Epidermal melanocyte (primary cell): ENCODE results near the gene TEX38.
"Not testable (repeated sequence)": the region's sequence is repeated elsewhere in the genome, so short reads cannot be mapped to it uniquely, and the experiment has no call there.

Experiments
- DNase-seq: peaks from one replicate; pipeline ENCODE4 v3.0.0; 2011; ENCODE audit warnings: low spot score; ENCODE audit not compliant: insufficient read length

Gene TEX38

DNA sequence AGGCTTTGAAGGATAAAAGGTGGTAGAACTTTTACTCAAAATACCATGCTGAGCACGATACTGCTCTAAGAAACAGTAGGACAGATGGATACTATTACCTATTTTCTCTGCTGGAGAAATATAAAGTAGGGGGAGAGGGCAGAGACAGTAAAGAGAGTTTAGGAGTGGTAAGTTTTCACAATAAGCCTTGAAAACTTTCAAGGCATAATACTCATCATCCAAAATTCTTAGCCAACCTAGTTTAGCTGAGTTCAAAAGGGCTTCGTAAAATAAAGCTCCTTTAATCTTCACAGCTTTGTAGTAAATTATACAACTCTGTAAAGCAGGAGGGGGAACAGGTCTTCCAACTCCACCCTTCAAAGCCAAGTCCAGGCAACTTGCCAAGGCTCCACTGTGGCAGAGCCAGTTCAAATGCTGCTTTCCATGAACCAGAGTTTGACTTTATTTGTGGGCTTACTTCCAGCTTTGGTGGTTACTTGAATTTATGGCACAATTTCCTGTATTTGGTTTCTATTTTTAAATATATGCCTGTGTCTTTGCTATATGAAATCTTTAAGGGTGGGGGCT lies 15.5 kb downstream of the TEX38 start:
- no peak for DNase-seq

DNA sequence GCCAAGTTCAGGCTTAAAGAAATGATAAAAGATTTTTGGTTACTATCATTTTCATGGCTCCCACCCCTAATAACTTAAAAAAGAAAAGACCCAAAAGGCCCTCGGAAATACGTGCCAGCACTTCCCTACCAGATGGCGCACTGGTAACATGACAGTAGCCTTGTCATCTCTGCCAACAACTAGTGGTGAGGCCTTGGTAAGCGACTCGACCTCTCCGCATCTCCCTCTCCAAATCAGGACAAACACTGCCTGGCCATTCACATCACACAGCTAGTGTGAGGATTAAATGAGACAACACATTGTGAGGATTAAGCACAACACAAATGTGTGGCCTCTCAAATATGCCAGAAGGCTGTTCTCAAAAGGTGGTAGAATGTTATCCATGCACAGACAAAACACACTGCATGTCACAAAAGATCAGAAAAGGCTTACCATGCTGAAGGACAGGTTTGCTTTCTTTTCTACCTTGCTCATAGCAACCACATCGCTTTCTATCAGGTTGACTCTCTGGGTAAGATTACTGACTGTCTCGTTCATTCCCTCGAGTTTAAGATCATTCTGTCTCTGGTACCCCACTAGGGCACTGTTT lies 16.4 kb downstream of the TEX38 start:
- DNase-seq: no peak

DNA sequence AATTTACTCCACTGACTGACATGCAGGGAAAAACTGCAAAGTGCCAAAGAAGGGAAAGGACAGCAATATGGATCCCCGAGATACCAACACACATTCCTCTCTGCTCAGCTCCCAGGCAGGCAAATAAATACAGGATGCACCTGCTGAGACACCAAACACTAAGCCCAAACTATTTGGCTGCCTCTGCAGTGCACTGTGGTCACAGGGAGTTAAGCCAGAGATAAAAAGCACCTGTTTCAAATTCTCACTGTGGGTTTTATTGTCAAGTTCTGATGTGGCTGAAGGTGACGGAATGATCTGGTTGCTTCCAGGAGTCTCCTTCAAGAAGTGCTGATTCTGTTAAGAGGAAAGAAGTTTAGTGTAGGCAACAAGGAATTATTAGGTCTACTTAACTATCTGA lies 17.7 kb downstream of the TEX38 start:
- no peak for DNase-seq

- no peak for DNase-seq
Measured at GRCh38 chr1:46689897-46690296, 18.2 kb downstream of the TEX38 start.

GRCh38 chr1:46690931-46691421 lies 19.3 kb downstream of the TEX38 start:
- DNase-seq: no peak

DNA sequence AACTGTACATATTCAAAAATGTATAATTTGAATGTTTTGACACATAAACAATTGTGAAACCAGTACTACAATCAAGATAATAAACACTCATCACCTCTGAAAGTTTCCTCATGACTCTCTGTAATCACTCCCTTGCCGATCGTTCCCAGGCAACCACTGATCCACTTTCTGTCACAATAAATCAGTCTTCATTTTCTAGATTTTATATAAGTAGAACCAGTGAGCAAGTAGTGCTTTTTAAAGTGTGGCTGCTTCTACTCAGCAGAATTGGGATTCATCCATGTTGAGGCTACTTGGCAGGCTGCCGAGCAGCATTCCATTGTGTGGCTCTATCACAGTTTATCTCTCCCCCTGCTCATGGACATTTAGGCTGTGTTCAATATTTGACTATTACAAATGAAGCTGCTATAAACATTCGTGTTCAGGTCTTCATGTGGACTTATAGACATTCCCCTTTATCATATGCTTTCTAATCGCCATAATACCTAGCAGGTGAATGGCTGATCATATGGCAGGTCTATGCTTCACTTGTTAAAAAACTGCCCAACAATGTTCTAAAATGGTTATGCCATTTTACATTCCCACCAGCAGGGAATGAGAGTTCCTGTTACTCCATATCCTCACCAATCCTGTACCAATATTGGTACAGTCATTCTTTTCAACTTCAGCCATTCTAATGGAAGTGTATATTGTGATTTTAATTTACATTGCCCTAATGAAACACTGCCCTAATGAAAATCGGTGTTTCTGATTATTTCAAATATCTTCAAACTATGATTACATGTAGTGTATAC lies 20.5 kb downstream of the TEX38 start:
- DNase-seq: no peak

GRCh38 chr1:46692811-46693770 lies 21.4 kb downstream of the TEX38 start:
- DNase-seq: no peak

DNA sequence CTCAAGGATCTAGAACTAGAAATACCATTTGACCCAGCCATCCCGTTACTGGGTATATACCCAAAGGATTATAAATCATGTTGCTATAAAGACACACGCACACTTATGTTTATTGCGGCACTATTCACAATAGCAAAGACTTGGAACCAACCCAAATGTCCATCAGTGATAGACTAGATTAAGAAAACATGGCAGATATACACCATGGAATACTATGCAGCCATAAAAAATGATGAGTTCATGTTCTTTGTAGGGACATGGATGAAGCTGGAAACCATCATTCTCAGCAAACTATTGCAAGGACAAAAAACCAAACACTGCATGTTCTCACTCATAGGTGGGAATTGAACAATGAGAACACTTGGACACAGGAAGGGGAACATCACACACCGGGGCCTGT lies 23.0 kb downstream of the TEX38 start:
- not testable (repeated sequence) for DNase-seq

DNA sequence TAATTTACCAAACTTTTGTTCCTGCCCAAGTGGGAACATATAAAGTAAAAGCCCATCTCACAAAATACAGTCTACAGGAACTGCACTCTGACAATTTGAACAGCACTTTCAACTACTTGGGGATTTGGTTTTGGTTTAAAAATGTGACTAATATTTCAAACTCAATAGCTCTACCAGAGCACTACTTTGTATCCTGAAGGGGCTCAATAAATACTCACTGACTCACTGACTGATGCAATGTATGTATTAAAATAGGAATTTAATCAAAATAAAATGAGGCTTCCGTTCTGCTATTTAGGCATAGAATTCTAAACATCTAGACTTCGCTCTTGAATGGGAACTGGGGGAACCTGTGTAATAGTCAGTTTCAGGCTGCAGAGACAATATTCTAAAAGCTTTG lies 25.4 kb downstream of the TEX38 start:
- DNase-seq: no peak

GRCh38 chr1:46699666-46700065 lies 28.0 kb downstream of the TEX38 start:
- DNase-seq: no peak

DNA sequence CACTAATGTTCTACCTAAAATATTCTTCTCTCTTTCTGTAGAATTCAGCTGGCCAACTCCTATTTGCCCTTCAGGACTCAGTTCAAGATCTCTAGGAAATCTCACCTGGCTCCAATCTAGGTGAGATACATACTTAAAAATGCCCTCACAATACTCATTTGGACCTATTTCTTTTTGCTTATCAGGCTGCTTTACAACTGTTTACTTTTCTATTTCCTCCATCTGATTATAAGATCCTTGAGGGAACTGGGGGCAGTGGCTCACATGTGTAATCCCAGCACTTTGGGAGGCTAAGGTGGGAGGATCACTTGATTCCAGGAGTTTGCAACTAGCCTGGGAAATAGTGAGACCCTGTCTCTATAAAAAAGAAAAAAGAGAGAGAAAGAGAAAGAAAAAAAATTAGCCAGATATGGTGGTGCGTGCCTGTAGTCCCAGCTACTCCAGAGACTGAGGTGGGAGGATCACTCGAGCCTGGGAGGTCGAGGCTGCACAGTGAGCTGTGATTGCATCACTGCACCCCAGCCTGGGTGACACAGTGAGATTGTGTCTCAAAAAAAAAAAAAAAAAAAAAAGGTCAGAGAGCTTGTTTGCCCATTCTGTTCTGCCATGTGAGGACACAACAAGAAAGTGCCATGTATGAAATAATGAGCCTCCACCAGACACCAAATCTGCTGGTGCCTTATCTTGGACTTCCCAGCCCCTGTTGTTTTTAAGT lies 32.4 kb downstream of the TEX38 start:
- no peak for DNase-seq

GRCh38 chr1:46705408-46705807 lies 33.8 kb downstream of the TEX38 start:
- DNase-seq: no peak

DNA sequence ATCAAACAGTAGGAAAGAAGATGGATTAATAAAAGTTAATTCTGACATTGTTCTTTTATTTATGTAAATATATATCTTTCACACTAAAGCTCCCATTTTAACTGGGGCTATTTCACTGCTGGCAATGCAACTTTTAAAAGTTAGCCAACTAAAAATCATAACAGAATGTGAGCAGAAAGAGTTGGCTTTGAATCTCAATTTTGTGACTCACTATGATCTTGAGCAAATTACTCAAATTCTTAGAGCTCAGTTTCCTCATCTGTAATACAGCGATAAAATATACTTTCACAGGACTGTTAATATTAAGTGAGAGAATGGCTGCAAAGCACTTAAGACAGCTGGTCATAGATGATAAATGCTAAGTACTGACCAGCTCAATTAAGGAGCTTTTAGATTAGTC lies 36.5 kb downstream of the TEX38 start:
- no peak for DNase-seq

DNA sequence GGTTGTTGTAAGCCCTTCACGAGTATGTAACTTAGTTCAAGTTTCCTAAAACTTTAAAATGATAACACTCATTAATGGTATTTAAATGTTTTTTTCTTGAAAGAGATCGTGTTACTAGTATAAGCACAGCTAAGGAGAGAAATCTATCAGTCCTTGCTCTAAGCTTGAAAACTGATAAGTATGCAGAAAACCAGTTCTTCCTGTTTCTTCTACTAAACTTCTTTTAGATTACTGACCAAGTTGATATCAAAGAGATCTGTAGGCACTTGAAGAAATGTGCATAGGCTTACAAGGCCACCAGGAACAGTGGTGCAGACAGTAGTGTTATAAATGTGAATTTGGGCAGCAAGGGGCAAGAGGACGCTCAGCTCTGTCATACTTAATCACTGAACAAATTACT lies 43.3 kb downstream of the TEX38 start:
- no peak for DNase-seq

GRCh38 chr1:46717654-46718053 lies 46.0 kb downstream of the TEX38 start:
- DNase-seq: no peak

- no peak for DNase-seq
Measured at GRCh38 chr1:46718340-46718726, 46.7 kb downstream of the TEX38 start.

GRCh38 chr1:46718727-46719622 lies 47.3 kb downstream of the TEX38 start, which contains the start of gene EFCAB14:
TSS of gene EFCAB14 (minus strand) at chr1:46719114. CDS start at chr1:46718087, 1,027 bp downstream.
- DNase-seq: peak; percentile 81

DNA sequence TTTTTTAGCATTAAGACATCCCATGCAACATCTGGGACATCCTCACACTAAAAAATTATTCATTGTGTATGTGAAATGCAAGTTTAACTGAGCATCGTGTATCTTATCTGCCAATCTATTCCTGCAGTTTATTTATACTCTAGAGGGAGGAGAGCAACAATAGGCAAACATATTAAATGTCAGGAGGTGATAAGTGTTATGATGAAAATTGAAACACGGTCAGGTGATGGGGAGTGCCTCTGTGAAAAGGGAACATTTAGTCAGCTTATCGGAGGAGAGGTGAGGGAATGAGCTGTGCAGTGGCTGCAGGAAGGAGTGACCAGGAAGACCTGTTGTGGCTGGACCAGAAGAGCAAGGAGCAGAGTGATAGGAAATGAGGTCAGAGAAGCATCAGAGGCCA lies 48.0 kb downstream of the TEX38 start:
- no peak for DNase-seq

DNA sequence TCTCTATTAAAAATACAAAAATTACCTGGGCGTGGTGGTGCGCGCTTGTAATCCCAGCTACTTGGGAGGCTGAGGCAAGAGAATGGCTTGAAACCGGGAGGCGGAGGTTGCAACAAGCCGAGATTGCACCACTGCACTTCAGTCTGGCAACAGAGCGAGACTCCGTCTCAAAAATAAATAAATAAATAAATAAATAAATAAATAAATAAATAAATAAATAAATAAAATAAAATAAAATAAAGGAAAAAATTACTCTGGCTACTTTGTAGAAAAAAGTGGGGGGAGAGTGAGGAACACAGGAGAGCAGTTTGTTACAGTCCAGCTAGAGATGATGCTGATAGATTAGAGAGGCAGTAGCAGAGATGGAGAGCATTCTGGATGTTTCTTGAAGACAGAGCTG lies 48.7 kb downstream of the TEX38 start:
- DNase-seq: not testable (repeated sequence)

GRCh38 chr1:46721204-46721603 lies 49.5 kb downstream of the TEX38 start:
- DNase-seq: no peak
